ENCODE data around the gene TMEM37.

DNA sequence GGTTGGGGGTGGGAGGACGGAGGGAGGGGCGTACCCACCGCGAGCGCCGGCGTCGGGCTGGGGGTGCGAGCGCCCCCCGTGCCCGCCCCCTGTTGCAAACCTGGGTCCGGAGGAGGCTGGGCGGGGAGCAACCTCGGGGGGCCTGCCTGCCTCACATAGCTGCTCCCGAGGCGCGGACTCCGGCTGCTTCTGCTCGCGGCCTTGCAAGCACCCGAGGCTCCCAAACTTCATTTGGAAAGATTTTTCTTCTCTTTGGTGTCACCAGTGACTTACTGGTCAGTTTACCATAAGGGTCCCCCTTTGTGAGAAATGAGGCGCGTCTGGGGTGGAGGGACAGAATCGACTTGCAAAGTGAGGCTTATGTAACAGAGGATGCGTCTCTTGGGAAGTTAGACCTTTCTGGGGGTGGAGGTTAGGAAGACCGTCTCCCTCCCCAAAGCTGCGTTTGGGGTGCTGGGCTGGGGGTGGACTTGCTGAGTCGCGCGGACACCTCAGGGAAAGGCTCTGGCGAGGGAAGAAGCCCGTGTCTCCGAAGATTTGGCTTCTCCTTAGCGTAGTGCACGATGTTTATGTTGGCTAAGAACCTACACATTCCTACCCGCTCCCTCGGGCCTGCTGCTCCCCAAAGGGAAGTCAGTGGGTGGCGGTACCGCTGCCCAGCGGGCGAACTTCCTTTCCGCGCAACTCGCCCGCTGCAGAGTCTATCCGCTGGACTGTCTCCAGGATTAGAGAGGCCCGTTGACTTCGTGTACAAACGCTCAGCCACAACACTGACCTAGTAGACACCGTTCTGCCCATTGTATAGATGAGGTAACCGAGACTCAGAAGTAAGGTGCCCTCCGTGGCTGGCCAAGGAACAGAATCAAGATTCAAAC, 559 bp downstream of the TMEM37 start:
- TF ChIP-seq, protein P1, sequence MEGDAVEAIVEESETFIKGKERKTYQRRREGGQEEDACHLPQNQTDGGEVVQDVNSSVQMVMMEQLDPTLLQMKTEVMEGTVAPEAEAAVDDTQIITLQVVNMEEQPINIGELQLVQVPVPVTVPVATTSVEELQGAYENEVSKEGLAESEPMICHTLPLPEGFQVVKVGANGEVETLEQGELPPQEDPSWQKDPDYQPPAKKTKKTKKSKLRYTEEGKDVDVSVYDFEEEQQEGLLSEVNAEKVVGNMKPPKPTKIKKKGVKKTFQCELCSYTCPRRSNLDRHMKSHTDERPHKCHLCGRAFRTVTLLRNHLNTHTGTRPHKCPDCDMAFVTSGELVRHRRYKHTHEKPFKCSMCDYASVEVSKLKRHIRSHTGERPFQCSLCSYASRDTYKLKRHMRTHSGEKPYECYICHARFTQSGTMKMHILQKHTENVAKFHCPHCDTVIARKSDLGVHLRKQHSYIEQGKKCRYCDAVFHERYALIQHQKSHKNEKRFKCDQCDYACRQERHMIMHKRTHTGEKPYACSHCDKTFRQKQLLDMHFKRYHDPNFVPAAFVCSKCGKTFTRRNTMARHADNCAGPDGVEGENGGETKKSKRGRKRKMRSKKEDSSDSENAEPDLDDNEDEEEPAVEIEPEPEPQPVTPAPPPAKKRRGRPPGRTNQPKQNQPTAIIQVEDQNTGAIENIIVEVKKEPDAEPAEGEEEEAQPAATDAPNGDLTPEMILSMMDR (IDR thresholded peaks at IDR 0.05): no peak
- TF ChIP-seq POLR2A (IDR thresholded peaks at IDR 0.05) (no peak), POLR2AphosphoS5 (IDR thresholded peaks at IDR 0.05) (no peak)
